Fibroblast of pulmonary artery (primary cell): ENCODE measurements around the gene PEMT.

ENCODE experiments used
- DNase-seq: peaks from one replicate; pipeline ENCODE4 v3.0.0-alpha.2; 2010; ENCODE audit warnings: low read depth
- H3K4me3 ChIP-seq: replicated peaks from 2 replicates; pipeline ENCODE4 v1.5.1; 2011; ENCODE audit warnings: low read depth, mild to moderate bottlenecking, control low read depth, low read length, moderate library complexity
- TF ChIP-seq, protein P1 (sequence below): IDR thresholded peaks from 2 replicates; pipeline ENCODE4 v1.5.1; 2011; ENCODE audit warnings: mild to moderate bottlenecking, control low read depth, low read length, inconsistent platforms; ENCODE audit errors: missing control alignments

Gene PEMT

DNA sequence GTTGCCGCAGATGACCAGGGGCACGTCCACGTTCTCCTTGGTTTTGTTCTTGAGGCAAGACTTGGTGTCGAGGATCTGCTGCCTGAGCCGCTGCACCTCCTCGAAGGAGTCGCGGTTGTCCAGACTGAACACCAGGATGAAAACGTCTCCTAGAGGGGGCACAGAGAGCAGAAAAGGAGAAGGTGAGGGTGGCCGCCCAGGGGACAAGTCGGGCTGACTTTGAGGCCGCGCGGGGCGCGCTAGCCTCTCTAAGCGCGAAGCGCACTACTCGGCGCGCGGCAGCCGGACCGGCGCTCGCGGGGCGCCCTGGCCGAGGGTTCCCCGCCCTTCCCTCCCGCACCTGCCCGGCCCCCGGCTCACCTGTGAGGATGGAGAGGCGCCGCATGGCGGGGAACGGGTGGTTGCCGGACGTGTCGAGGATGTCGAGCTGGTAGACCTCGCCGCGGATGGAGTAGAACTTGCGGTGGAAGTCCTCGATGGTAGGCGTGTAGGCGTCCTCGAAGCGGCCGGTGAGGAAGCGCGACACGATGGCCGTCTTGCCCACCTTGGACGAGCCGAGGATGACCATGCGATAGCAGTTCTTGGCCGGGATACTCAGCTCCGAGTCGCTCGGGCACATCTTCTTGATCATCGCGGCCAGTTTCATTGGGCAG, 95.8 kb downstream of the PEMT start:
- peak overlapping the region; percentile 62 for H3K4me3 ChIP-seq
- peak; percentile 27 for DNase-seq
- TF ChIP-seq, protein P1, sequence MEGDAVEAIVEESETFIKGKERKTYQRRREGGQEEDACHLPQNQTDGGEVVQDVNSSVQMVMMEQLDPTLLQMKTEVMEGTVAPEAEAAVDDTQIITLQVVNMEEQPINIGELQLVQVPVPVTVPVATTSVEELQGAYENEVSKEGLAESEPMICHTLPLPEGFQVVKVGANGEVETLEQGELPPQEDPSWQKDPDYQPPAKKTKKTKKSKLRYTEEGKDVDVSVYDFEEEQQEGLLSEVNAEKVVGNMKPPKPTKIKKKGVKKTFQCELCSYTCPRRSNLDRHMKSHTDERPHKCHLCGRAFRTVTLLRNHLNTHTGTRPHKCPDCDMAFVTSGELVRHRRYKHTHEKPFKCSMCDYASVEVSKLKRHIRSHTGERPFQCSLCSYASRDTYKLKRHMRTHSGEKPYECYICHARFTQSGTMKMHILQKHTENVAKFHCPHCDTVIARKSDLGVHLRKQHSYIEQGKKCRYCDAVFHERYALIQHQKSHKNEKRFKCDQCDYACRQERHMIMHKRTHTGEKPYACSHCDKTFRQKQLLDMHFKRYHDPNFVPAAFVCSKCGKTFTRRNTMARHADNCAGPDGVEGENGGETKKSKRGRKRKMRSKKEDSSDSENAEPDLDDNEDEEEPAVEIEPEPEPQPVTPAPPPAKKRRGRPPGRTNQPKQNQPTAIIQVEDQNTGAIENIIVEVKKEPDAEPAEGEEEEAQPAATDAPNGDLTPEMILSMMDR, result no peak

DNA sequence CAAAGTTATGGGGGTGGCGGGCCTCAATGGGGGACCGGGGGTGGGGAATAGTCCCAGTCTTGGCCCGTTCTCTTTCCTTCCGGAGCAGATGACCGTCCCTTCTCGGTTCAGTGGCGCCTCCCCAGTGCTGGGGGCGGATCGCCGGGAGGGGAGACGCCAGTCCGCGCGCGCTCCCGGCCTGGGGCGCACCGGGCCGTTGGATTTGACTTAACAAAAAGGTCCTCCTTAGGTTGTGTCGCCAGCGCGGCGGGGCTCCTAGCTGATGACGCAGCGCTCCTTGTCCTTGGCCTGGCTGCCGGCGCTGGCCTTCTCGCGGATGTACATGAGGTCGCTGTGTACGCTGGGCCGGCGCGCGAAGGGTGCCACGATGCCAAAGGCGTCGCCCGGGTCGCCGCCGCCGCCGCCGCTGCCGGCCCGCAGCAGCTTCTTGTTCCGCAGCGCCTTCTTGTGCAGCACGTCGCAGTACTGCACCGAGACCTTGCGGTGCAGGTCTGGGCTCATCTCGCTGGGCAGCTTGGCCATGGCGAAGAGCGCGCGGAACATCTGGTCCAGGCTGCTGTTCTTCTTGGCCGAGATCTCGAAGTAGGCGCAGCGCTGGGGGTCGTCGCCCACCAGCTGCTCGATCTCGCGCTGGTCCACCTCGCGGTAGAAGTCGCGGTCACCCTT, 96.5 kb downstream of the PEMT start:
- peak overlapping the region; percentile 62 for H3K4me3 ChIP-seq
- TF ChIP-seq, protein P1, result no peak
- DNase-seq, result peak; percentile 45

DNA sequence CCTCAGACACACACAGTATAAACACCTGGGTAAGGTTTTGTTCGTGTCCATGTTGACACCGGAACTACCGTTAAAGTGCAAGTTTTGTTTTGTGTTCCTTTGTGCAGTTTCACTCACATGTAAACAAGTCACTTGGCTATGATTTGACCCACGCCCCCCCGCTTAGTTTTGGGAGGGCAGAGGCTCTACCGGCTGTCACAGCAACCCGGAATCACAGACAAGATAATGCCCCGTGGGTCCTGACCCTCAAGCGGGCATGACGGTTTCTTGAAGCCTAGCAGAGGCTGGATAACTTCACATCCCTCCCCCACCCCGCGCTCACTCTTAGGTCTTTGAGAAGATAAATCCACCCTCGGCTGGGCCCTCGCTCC, 97.0 kb downstream of the PEMT start:
- H3K4me3 ChIP-seq, result peak overlapping the region; percentile 62
- peak; percentile 9 for DNase-seq
- TF ChIP-seq, protein P1, result no peak

DNA sequence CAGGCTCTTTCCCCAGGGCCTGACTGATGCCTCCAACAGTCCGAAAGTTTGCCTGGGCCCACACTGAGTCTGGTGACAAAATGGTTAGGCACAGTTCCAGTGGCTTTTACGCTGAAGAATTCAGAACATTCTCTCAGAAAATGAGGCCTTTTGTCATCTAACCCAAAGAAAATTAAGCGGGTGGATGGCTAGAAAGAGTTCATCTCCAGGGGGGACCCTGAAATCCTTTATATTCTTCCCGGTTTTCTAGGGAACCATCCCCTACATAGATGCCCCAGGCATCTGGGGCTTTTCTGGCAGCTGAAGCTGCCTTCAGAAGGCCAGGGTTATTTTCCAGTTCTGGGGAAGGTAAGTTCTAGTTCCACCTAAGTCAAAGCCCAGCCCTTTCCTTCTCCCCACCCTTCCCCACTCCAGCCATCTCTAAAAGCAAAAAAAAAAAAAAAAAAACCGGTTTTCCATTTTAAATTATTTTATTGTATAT, 97.5 kb downstream of the PEMT start:
- TF ChIP-seq, protein P1, result no peak
- DNase-seq, result no peak
- no peak overlapping the region for H3K4me3 ChIP-seq

DNA sequence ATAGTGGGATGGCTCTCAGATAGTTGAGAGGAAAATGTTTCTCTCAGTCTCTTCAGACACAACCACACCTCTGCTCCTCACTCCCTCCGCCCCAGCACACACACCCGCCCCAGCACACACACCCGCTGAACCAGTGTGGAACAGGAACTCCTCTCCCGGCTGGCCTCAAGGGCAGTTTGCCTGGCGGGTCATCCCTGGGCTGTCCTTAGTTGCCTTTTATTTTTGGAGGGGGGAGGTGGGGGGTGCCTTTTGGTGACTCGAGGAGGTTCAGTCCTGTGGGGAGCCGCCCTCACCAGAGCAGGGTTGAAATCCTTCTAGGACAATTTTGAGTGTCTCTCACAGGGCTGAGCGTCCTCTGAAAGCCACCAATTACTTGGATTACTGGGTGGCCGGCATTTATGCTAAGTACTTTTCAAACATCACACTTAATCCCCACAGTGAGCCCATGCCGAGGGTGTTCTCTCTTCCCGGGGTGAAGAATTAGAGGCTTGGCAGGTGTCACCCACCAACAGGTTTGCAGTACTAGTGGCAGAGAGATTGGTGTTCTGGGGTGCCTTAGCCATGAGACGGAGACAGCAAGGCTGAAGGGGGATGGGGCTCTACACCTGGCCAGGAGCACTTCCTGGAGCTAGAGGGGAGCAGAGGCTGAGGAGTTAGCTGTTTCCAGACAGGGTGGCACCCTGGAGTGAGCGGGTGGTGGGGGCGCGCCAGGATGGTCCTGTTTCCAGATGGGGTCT, 98.1 kb downstream of the PEMT start:
- TF ChIP-seq, protein P1, result no peak
- DNase-seq, result no peak
- H3K4me3 ChIP-seq, result no peak overlapping the region

DNA sequence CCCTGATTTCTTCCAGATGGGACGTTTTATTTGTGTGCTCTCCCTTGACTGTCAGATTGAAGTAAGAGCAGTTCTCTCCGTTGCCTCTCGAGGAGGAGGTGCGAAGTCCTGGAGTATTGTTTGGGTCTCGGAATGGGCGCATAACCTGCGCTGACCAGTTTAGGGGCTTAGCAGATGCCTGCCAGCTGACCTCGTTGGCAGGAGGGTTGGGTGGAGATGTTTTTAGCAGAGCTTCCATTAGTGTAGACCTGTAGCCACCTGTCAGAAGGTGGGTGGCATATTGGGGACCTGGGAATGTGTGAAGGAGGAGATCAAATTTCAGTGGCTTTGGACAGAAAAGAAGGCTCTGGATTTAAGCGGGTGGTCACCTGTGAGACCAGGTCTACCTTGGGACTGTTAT, 98.9 kb downstream of the PEMT start:
- no peak for DNase-seq
- H3K4me3 ChIP-seq, result no peak overlapping the region
- TF ChIP-seq, protein P1, result no peak
